GM12875 (cell line): ENCODE results near the gene MYOM1.

Experiments used
- H3K4me3 ChIP-seq: one replicate; pipeline ENCODE4 v1.5.1; 2011; ENCODE audit warnings: low read depth, low read length, control low read depth
- TF ChIP-seq, protein P1 (sequence below): IDR thresholded peaks from 2 replicates; pipeline ENCODE4 v1.5.1; 2011; ENCODE audit warnings: low read depth, mild to moderate bottlenecking, control low read depth, inconsistent platforms, low read length, moderate library complexity, borderline replicate concordance; ENCODE audit not compliant: insufficient read depth

Gene MYOM1

GRCh38 chr18:3041843-3042242 lies 177.9 kb downstream of the MYOM1 start:
- no peak overlapping the region for H3K4me3 ChIP-seq
- TF ChIP-seq, protein P1, sequence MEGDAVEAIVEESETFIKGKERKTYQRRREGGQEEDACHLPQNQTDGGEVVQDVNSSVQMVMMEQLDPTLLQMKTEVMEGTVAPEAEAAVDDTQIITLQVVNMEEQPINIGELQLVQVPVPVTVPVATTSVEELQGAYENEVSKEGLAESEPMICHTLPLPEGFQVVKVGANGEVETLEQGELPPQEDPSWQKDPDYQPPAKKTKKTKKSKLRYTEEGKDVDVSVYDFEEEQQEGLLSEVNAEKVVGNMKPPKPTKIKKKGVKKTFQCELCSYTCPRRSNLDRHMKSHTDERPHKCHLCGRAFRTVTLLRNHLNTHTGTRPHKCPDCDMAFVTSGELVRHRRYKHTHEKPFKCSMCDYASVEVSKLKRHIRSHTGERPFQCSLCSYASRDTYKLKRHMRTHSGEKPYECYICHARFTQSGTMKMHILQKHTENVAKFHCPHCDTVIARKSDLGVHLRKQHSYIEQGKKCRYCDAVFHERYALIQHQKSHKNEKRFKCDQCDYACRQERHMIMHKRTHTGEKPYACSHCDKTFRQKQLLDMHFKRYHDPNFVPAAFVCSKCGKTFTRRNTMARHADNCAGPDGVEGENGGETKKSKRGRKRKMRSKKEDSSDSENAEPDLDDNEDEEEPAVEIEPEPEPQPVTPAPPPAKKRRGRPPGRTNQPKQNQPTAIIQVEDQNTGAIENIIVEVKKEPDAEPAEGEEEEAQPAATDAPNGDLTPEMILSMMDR: no peak

- H3K4me3 ChIP-seq: no peak overlapping the region
- TF ChIP-seq, protein P1: no peak
These were observed 178.9 kb downstream of the MYOM1 start for GRCh38 chr18:3040881-3041280.

DNA sequence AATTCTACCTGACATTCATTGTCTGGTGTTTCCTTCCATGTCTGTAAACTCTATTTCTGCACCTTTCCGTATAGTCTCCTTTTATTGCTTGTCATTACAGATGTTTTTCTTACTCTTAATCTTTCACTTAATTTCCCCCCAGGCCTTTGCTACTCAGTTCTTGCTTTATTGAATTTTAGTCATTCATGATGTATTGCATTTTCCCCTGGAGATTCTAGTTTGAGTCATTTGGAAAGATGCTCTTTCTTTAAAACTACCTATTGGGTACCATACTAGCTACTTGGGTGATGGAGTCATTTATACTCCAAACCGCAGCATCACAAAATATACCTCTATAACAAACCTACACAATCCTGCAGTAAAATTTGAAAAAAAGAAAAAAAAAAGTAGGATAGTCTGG lies 179.6 kb downstream of the MYOM1 start:
- TF ChIP-seq, protein P1: no peak
- no peak overlapping the region for H3K4me3 ChIP-seq

DNA sequence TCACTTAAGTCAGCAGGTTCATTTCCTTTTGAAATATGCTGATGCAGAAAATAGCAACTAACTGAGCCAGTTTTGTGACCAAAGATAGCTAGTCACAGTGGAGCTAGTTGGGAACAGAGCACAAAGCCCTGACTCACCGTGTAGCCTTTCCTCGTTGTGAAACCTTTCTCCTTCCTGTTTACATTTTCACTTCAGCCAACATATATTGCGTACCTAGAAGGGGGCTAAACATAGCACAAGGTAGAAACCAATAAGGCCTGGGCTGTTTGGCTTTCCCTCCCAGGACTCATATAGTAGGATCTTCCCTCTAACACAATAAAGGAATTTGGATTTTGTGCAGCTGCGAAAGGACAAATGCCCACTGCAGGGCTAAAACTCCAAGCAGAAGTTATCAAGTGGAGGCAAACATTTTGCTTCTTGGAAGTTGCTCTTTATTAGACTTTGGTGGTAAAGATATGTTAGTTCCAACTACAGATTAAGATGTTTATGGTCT lies 182.3 kb downstream of the MYOM1 start:
- H3K4me3 ChIP-seq: no peak overlapping the region
- TF ChIP-seq, protein P1: no peak

DNA sequence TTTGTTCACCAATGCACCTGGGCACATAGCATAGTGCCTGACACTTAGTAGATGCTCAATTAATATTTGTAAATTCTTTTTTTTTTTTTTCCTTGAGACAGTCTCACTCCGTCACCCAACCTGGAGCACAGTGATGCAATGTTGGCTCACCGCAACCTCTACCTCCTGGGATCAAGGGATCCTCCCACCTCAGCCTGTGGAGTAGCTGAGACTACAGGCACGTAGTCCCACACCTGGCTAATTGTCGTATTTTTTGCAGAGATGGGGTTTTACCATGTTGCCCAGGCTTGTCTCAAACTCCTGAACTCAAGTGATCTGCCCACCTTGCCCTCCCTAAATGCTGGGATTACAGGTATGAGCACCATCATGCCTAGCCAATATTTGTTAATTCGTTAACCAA lies 183.7 kb downstream of the MYOM1 start:
- TF ChIP-seq, protein P1: no peak
- H3K4me3 ChIP-seq: no peak overlapping the region

DNA sequence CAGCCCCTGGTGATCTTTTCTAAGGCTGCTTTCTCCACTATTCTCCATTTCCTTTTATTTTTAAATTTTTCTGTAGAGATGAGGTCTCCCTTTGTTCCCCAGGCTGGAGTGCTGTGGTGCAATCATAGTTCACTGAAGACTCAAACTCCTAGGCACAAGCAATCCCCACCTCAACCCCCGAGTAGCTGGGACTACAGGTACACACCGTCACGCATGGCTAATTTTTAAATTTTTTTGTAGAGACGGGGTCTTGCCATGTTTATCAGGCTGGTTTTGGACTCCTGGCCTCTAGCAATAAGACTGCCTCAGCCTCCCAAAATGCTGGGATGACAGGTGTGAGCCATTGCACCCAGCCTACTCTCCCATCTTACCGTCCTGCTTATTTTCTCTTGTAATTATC lies 184.1 kb downstream of the MYOM1 start:
- TF ChIP-seq, protein P1: no peak
- no peak overlapping the region for H3K4me3 ChIP-seq

DNA sequence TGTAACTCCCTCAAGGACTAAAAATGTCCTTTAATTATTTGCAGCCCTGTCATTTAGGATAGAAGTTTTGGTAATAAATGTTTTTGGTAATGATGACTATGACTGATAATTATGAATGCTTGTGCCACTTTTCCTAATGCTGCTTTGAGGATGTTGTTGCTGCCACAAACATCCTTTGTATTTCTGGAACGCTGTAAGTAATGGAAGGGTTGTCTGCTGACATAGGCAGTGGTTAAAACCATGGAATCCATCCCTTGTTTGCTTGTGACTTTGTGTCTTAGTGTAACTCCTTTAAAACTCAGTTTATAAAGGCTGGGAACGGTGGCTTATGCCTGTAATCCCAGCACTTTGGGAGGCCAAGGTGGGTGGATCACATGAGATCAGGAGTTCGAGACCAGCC lies 187.0 kb downstream of the MYOM1 start:
- no peak overlapping the region for H3K4me3 ChIP-seq
- TF ChIP-seq, protein P1: no peak
